Measurements from ENCODE around the gene GRK3.
"Not testable (repeated sequence)": the region's sequence is repeated elsewhere in the genome, so short reads cannot be mapped to it uniquely, and the experiment has no call there.

Gene GRK3

DNA sequence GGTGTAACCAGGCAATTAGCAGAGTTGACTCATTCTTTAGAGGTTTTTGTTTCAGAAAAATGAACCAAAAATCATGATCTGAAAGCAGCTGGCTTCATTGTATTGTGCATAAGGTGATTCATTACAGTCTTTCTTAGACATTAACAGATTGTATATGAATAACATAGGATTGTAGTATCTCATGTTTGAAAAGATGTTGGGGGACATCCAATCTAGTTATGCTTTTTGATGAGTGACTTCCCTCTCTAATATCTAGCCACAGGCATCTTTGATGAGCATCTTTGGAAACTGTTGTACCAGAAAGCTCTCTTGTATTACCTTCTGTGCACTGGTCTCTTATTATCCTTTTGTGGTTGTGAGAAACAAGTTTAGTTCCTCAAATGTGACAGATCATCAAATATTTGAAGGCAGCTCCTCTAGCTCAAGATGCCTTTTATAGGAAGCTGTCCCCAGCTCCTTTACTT lies 8.3 kb downstream of the GRK3 start:
- DNase-seq (ENCODE audit: low read depth), result no peak

DNA sequence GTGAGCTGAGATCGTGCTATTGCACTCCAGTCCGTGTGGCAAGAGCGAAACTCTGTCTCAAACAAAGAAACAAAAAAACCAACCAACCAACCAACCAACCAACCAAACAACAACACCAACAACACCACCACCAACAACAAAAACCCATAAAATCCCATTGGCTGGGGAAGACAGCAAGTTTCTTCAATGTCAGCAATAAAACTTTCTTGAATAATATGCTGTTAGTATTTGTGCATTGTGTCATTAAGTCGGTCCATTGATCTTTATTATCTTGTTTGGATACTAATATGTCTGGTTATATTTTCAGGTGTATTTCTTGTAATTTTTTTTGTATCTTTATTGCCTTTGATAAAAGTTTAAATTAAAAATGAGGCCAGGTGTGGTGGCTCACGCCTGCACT lies 9.4 kb downstream of the GRK3 start:
- no peak for DNase-seq (ENCODE audit: low read depth)

DNA sequence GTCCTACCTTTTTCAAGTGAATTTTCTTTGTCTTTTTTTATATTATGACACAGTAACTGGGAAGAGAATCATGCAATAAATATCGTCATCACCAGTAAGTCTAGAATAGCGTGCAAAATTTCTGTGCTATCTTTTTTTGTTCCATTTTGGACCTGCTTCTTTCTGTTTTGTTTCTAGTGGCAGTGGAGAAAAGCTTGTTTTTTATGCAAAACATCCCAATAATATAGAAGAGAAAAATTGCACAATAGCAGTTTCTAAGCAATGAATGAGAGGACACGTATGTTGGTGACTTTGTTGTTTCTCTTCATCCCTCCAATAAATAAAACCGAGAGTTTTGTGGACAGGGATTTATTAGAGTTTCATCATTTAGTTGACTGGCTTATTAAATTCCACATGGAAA lies 10.3 kb downstream of the GRK3 start:
- no peak for DNase-seq (ENCODE audit: low read depth)

DNA sequence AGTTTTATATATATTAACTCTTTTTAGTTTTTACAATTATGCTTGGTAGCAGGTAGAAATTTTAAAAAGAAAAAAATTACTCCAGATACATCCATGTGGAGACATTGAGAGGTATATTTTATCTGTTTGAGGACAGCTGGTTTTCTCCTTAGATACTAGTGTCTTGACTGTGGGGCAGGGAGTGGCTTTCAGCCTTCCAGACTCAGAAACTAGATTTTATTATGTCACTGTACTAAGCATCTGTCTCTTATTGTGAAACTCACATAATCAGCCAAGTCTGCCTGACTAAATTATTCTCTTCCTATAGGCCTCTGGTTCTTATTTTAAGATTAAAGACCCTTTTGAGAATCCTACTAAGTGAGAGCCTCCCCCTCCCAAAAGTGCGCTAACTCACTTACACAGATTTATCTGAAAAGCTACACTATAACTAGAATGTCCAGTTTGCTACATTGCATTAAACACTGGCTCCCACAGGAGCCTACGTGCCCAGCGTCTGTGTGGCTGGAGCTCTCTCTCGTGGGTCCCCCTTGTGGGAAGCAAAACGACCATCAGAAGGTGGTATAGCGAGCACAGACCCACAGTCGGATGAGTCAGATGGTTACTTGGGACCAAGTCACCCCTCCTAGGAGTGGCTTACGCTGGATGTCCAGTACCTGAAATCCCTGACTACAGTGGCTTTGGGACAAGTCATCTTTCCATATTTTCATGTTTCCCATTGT lies 11.4 kb downstream of the GRK3 start:
- DNase-seq (ENCODE audit: low read depth), result not testable (repeated sequence)

DNA sequence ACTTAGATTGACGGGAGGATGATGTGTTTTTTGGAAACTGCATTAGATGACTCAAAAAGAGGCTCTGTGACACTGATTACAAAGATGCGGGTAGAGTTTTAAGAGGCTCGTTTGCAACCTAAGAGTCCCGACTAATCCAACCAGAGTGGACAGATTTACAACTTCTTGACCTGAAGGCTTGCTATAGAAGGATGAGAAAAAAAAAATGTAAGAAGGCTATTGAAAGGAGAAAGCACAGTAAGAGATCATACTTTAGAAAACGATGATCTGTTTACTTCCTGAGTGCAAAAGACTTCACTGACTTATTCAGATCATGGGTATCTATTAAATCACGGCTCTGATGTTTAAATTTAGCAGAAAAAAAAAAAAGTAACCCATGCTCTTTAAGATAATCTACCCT lies 17.0 kb downstream of the GRK3 start:
- not testable (repeated sequence) for DNase-seq (ENCODE audit: low read depth)

DNA sequence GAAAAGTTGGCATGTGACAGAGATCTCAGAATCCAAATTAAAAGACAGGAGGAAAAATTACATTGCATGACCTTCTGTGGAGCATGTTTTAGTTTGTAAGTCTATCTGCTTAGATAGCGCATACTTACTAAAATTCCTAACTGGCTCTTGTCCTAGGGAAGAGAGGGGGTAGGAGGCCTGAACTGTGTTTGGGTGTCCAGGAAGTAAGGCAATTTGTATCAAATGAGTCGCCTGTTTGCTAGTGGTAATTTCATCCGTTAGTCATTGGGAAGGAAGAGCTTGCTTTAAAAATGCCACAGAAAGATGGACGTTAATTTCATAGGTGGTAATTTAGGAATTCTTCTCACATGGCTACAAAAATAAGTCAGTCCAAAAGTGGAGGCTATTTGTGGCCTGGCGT lies 18.5 kb downstream of the GRK3 start:
- no peak for DNase-seq (ENCODE audit: low read depth)

DNA sequence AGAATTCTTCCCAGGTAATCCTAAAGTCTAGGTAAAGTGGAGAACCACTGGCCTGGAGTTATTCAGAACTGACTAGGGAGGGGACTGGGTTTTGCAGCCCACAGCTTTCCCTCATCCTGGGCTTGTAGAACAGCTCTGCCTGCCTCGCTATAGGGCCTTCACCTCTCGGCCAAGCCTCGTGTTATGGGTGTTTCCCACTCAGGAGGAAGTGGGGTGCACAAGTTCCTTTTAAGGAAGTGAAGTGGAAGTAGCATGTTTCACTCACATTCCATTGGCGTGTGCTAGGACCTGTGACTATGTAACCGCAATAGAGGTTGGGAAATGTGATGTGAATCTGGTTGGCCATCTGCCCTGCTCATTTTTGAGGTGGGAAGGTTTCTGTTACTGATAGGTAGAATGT lies 20.5 kb downstream of the GRK3 start:
- DNase-seq (ENCODE audit: low read depth), result not testable (repeated sequence)

DNA sequence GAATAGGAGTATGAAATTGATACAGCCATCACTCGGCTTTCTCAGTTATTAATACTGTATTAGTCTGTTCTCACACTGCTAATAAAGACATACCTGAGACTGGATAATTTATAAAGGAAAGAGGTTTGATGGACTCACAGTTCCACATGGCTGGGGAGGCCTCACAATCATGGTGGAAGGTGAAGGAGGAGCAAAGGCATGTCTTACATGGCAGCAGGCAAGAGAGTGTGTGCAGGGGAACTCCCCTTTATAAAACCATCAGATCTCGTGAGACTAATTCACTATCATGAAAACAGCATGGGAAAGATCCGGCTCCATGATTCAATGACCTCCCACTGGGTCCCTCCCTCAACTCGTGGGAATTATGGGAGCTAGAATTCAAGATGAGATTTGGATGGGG lies 25.2 kb downstream of the GRK3 start:
- not testable (repeated sequence) for DNase-seq (ENCODE audit: low read depth)

DNA sequence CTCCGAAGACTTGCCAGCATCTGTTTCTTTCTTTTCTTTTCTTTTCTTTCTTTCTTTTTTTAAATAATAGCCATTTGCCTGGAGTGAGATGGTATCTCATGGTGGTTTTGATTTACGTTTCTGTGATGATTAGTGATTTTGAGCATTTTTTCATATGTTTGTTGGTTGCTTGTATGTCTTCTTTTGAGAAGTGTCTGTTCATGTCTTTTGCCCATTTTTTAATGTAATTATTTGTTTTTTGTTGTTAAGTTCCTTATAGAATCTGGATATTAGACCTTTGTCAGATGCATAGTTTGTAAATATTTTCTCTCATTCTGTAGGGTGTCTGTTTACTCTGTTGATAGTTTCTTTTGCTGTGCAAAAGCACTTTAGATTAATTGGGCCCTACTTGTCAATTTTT lies 28.8 kb downstream of the GRK3 start:
- not testable (repeated sequence) for DNase-seq (ENCODE audit: low read depth)

DNA sequence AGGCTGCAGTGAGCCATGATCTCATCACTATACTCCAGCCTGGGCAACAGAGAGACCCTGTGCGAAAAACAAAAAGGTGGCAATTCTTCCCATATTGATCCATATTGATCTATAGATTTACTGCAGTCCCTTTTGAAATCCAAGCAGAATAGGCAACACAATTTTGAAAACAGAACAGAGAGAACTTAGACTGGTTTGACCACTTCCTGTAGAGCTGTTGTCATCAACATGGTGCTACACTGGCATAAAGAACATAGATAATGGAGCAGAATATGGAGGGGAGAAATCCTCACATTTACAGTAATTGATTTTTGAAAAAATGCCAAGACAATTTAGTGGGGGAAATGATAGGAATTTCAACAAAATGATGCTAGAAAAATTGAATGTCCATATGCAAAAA lies 34.1 kb downstream of the GRK3 start:
- DNase-seq (ENCODE audit: low read depth), result no peak

DNA sequence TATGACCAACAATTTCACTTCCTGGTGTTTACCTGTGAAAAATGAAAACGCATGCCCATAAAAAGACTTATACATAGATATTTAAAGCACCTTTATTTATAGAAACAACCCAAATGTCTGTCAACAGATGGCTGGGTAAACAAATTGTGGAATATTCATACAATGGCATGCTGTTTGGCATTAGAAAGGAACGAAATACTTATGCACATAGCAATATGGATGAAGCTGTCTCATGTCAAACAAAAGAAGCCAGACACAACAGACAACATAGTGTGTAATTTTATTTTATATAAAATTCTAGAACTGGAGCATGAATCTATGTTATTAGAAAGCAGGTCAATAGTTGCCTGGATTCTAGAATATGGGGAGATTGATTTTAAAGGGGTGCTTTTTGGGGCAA lies 38.0 kb downstream of the GRK3 start:
- DNase-seq (ENCODE audit: low read depth), result no peak

DNA sequence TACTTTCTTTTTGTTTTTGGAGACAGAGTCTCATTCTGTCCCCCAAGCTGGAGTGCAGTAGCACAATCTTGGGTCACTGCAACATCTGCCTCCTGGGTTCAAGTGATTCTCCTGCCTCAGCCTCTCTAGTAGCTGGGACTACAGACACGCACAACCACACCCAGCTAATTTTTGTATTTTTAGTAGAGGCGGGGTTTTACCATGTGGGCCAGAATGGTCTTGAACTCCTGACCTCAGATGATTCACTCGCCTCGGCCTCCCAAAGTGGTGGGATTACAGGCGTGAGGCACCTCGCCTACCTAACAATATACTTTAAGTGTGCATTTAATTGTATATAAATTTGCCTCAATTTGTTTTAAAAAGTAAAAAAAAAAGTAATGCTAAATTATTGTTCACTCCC lies 38.4 kb downstream of the GRK3 start:
- DNase-seq (ENCODE audit: low read depth), result no peak

DNA sequence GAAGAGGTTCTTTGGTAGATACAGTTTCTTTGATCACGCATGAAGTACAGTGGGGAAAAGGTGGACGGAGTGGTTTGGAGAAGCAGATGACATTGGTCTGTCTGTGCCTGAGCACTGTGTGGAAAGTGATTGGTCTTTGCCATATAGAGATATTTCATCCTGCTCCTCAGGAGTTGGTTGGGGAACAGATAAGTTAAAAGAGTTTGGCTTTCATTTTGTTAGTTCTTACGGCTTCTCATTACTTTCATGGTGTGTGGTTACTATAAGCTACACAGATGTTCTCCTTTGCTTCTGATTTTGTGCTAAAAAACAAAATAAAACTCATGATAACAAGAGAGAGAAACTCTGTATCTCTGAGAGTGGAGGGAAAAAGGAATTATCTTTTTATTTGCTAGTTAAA lies 40.7 kb downstream of the GRK3 start:
- not testable (repeated sequence) for DNase-seq (ENCODE audit: low read depth)

DNA sequence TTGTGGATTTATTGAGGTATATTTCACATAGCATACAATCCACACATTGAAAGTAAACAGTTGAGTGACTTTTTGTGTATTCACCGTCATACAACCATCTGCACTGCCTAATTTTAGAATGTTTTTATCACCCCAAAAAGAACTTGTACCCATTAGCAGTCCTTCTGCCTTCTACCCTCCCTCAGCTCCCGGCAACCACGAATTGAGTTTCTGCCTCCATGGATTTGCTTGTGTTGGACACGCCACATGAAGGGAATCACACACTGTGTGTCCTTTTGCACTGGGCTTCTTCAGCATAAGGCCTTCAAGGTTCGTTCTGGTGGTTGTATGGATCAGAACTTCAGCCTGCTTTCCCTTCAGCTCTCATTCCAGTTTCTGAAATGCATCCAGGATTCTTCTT lies 41.1 kb downstream of the GRK3 start:
- not testable (repeated sequence) for DNase-seq (ENCODE audit: low read depth)

DNA sequence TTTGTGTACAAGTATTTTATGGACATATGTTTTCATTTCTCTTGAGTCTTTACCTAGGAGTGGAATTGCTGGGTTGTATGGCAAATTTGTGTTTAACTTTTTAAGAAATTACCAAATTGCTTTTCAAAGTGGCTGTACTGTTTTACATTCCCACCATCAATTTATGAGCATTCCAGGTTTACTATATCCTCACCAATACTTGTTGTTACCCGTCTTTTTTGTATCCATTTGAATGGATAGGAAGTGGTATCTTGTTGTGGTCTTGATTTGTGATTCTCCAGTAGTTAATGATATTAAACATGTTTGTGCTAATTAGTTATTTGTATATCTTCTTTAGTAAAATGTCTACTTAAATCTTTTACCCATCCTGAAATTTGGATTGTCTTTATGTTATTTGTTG lies 46.8 kb downstream of the GRK3 start:
- not testable (repeated sequence) for DNase-seq (ENCODE audit: low read depth)

DNA sequence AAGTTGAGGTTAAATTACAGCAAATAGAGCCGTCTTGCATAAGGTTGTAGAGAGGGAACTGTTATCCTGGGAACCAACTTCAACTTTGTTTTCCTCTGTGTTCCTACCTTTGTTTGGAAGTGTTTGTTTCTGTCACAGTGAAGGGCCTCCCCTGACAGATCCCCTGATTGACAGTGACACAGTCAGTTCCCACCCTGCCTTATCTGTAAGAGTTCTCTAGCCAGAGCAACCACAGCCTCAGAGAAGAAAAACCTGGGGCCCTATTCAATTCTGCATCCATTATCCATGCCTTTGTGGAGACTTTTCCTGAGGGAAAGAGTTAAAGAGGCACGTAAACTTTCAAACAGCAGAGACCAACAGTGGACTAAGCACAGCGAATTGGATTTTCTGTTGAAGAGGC lies 48.7 kb downstream of the GRK3 start:
- DNase-seq (ENCODE audit: low read depth), result not testable (repeated sequence)

DNA sequence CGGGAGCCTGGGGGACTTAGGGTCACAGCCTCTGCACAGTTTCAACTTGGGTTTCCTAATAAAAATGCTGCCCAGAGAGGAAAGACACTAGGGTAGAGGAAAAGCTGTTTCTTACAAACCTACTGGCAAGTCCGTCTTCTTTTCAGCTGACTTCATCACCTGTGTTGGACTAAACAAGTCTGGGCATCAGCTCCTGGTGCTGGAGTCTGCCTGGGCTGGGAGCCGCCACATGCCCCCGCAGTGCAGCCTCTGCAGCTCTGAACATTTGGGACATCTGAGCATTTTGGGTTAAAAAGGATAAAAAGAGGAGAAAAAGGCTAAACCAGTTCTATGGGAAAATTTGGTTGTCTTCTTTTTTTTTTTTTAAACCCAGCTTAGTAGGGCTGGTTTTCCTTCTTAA lies 49.1 kb downstream of the GRK3 start:
- not testable (repeated sequence) for DNase-seq (ENCODE audit: low read depth)

DNA sequence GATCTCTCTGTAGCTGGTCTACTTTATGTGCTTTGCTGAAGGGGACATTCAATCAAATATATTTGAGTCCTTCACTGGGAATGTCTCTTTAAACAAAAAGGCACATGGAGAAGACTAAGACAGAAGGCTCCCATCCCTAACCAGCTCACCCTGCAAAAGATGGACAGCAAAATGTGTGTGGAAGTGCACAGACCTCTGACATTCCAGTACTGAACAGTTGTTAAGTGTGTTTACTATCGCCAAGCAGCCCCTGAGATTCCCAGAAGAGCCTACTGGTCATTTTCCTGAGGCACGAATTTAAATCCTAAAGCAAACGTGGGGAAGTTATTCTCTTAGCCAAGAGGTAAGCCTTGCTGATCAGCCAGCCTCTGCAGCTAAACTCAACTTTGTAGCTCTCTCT lies 50.3 kb downstream of the GRK3 start:
- DNase-seq (ENCODE audit: low read depth), result not testable (repeated sequence)

DNA sequence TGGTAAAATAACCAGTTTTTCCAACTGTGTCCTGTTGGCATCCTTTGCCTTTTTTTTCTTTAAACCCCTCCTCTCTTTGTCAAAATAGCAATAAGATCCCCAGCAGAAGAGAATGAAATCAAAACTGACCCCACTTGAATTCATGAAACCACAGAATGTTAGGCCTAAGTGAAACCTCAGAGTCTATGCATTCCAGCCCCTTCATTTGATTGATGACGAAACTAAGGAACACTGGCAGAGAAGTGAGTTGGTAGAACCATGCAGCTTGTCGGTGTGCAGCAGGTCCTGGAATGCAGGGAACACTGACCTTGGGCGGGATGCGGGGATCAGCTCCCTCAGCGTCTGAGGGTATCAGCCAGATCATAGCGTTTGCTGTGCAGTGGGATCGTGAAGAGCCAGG lies 57.5 kb downstream of the GRK3 start:
- DNase-seq (ENCODE audit: low read depth), result no peak

DNA sequence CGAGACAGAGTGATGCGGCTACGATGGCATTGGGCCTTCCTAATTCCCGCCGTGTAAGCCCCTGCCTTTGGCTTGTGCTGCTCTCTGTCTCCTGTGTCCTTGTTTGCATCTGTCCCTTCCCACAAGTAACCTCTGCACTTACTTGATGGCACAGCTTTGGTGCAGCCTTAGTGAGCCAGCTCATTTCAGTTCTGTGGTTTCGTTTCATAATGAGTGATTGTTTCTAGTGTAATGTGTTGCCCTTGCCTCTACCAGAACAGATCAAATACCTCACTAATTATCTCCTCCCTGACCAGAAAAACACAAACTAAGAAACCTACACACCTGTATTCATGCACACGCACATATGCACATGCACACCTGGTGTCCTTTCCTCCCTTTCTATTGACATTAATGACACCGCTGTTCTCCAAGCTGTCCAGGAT lies 58.8 kb downstream of the GRK3 start:
- DNase-seq (ENCODE audit: low read depth), result no peak

DNA sequence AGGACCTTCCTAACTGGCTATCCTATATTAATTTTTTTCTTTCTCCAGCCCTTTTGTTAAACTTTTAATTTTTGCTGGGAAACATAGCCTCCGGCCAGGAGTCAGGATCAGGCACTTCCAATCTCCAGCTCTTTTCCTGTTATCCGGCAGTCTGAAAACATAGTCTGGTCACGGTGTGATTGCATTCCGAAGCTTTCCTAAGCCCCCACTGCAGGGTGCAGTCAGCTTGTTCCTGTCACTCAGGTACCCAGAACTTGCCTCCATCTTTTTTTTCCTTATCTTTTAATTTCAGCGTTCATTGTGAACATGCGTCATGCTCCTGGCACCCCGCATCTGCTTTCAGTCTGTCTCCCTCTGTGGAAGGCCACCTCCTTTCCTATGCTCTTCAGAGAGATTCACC lies 59.4 kb downstream of the GRK3 start:
- DNase-seq (ENCODE audit: low read depth), result no peak

DNA sequence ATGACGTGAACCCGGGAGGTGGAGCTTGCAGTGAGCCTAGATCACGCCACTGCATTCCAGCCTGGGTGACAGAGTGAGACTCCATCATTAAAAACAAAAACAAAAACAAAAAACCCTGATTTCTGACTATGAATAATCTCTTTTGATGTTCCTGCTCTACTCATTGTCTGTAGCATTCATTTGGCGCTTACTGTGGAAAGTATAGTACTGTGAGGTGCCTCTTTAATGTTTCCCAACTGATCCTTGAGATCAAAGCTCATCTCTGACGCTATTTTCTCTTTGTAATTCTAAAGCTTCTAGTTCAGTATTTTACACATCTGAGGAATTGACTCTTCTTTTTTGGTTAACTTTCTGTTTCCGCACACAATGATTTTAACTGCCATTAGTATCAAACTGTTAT lies 60.0 kb downstream of the GRK3 start:
- DNase-seq (ENCODE audit: low read depth), result no peak

DNA sequence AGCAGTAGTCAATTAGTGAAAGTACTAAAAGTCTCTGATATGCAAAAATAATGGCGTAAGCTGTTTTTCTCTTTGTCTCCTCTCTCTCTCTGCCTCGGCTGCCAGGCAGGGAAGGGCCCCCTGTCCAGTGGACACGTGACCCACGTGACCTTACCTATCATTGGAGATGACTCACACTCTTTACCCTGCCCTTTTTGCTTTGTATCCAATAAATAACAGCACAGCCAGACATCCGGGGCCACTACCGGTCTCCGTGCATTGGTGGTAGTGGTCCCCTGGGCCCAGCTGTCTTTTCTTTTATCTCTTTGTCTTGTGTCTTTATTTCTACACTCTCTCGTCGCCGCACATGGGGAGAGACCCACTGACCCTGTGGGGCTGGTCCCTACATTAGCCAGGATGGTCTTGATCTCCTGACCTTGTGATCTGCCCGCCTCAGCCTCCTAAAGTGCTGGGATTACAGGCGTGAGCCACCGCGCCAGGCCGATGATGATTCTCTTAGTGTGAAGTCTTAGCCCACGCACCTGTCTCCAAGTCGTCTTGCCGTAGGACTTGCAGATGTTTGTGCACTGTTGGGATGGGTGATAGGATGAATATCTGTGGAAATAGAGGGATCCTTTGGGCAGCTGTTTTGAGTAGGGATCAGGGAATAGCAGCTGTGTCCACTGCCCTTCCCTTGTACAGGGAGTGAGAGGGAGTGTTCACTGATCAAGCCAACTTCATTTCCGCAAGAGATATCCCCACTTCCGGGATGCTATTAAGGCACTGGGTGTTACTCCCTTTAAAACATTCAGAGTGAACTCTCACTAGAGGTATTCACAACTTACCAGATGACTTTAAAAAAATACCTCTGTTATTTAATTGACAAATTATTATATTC lies 61.5 kb downstream of the GRK3 start:
- DNase-seq (ENCODE audit: low read depth), result not testable (repeated sequence)
